ENCODE data around the gene NGEF. TPM values are rescaled to one million over a fixed set of nuclear protein-coding genes. Genes with fewer than 3 reads are reported as not detected.

NGEF gene
- total and polyA plus RNA-seq, 12 donors, result 10.1 to 467 (median 46.1) TPM

DNA sequence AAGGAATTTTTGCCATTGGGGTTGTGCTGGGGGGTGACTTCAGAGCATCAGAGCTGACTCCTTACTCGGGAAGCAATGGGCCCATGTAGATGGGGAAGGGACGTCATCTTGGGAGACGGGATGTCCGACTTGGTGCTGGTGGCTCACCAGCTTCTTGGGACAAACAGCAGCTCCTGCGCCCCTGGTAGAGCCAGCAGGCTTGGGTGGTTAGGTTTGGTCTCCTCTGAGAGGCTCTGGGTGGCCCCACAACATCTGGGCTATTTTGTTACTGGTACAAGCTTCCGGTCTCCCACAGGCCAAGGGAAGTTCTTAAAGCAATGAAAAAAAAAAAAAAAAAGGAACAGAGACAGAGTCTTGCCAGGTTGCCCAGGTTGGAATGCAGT lies 1.8 kb downstream of the NGEF start:
- TF ChIP-seq, protein P1, sequence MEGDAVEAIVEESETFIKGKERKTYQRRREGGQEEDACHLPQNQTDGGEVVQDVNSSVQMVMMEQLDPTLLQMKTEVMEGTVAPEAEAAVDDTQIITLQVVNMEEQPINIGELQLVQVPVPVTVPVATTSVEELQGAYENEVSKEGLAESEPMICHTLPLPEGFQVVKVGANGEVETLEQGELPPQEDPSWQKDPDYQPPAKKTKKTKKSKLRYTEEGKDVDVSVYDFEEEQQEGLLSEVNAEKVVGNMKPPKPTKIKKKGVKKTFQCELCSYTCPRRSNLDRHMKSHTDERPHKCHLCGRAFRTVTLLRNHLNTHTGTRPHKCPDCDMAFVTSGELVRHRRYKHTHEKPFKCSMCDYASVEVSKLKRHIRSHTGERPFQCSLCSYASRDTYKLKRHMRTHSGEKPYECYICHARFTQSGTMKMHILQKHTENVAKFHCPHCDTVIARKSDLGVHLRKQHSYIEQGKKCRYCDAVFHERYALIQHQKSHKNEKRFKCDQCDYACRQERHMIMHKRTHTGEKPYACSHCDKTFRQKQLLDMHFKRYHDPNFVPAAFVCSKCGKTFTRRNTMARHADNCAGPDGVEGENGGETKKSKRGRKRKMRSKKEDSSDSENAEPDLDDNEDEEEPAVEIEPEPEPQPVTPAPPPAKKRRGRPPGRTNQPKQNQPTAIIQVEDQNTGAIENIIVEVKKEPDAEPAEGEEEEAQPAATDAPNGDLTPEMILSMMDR (IDR thresholded peaks at IDR 0.05), result no peak
- TF ChIP-seq POLR2A (IDR thresholded peaks at IDR 0.05), result no peak
- WGBS, 4 donors, result 89 to 95% (median 89%) methylated on average over 6 of the region's 6 CpGs

DNA sequence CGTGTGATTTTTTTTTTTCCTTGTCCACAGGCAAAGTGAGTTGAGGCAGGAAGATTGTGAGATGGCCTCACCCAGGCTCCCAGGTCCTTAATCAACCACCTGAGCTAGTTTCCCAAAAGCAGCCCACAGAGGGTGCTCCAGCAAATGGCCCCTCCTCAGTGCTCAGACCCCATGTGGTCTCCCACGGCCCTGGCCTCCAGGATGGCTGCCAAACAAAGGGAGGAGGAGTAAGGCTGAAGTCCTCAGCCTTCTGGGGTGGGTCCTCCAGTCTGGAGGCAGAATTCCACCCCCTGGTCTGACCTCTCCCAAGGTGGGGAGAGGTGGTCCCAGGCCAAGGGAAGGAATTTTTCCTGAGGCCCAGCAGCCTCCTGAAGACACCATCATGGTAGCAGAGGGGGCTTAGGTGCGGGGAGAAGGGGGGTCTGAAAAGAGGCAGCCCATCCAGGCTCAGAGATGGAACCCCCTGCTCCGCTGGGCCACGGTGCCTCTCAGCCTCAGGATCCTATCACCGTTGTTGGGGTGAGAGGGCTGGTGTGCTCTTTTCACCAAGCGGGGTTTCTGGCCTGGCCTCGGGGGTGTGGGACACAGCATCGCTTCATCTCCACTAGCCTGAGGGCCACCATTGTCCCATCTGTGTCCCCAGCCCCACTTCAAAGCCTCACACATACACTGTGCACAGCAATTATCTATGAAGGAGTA lies 2.3 kb downstream of the NGEF start:
- Histone ChIP-seq H3K27ac (no peak overlapping the region), H3K4me1 (replicated peaks in 1 of 2) (no peaks in the 10 kb centered on the region), H3K36me3 (replicated peaks in 1 of 2) (no peaks in the 10 kb centered on the region), H3K4me3 (no peak overlapping the region), H3K27me3 (no peaks in the 10 kb centered on the region), H3K9me3 (replicated peaks in 1 of 3) (no peaks in the 10 kb centered on the region)
- 82 to 92% (median 90%) methylated on average over 4 to 9 of the region's 9 CpGs for WGBS, 4 donors
- DNase-seq, result peak in 2 of 7 donors; percentile 10 to 25
- TF ChIP-seq POLR2A (IDR thresholded peaks at IDR 0.05), result no peak
- TF ChIP-seq, protein P1 (IDR thresholded peaks at IDR 0.05), result no peak
- intact Hi-C loops (cut with DNase I), result no loop called here

More for the DNA sequence above, 1.8 kb downstream of the NGEF start:
- Histone ChIP-seq H3K27ac (no peak overlapping the region), H3K9me3 (replicated peaks in 1 of 3) (no peaks in the 10 kb centered on the region), H3K4me1 (replicated peaks in 1 of 2) (no peaks in the 10 kb centered on the region), H3K4me3 (no peak overlapping the region), H3K27me3 (no peaks in the 10 kb centered on the region), H3K36me3 (replicated peaks in 1 of 2) (no peaks in the 10 kb centered on the region)
- intact Hi-C loops (cut with DNase I), result no loop called here
- peak in 2 of 7 donors; percentile 7 to 24 for DNase-seq

DNA sequence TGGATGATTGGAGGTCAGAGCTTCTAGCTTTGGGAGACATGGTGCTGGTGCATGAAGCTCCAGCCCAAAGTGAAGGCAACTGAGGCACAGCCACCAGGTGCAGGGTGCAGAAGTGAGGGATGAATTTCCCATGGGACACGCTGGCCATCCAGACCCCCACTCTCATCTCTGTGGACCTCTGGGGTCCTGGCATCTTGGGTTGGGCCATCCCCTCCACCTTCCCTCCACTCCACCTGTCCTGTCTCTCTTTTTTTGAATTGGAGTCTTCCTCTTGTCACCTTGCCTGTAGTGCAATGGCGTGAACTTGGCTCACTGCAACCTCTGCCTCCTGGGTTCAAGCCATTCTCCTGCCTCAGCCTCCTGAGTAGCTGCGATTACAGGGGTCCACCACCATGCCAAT lies 3.4 kb downstream of the NGEF start:
- WGBS, 4 donors, result 88 to 95% (median 92%) methylated on average over 3 of the region's 3 CpGs
- DNase-seq, result peak in 1 of 7 donors; percentile 5
- intact Hi-C loops (cut with DNase I), result no loop called here
- Histone ChIP-seq H3K27ac (no peak overlapping the region), H3K9me3 (replicated peaks in 1 of 3) (no peaks in the 10 kb centered on the region), H3K36me3 (replicated peaks in 1 of 2) (no peaks in the 10 kb centered on the region), H3K27me3 (no peaks in the 10 kb centered on the region), H3K4me1 (replicated peaks in 1 of 2) (no peaks in the 10 kb centered on the region), H3K4me3 (no peak overlapping the region)
- TF ChIP-seq, protein P1 (IDR thresholded peaks at IDR 0.05), result no peak
- no peak for TF ChIP-seq POLR2A (IDR thresholded peaks at IDR 0.05)

DNA sequence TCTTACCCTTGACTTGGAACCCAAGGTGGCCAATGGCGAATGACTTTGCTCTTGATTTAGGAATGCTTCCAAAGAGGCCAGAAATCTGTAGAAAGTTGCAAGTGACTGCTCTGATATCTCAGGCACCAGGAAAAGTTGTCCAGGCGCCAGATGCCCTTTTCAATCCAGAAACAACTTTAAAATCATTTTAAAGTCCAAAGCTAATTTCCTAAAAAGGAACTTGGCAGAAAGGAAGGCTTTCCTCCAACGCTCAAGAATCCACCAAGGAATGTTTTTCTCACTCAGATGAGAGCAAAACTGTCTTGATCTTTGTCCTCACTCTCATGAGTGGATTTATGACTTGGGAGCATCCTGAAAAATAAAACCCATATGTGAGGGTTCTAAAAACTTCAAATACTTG lies 5.3 kb downstream of the NGEF start:
- peak in 3 of 7 donors; percentile 7 to 61 (median 19) for DNase-seq
- no peak overlapping the region for H3K4me3 ChIP-seq
- H3K36me3 ChIP-seq (replicated peaks in 1 of 2), result no peaks in the 10 kb centered on the region
- intact Hi-C loops (cut with DNase I), result no loop called here
- 40 to 60% (median 53%) methylated on average over 3 of the region's 3 CpGs for WGBS, 4 donors
- no peaks in the 10 kb centered on the region for H3K27me3 ChIP-seq
- H3K4me1 ChIP-seq (replicated peaks in 1 of 2), result no peaks in the 10 kb centered on the region
- H3K9me3 ChIP-seq (replicated peaks in 1 of 3), result no peaks in the 10 kb centered on the region
- H3K27ac ChIP-seq, result no peak overlapping the region
- no peak for TF ChIP-seq POLR2A (IDR thresholded peaks at IDR 0.05)
- TF ChIP-seq, protein P1 (IDR thresholded peaks at IDR 0.05), result no peak

Measured in adrenal gland (tissue), 12 donors.